HL-60/S4 treated with retinoic acid at 250 ng/mL for 4 days and 3 days (cell line): ENCODE results near the gene SLC15A3.
"Not testable (repeated sequence)": the region's sequence is repeated elsewhere in the genome, so short reads cannot be mapped to it uniquely, and the experiment has no call there.

Experiments
- in situ Hi-C: fragments of 300-500 bp; cut with MboI; formaldehyde crosslinking; loops from 2 replicates; pipeline ENCODE4 v1.7.0; 2022; ENCODE audit warnings: low sequenced_read_pairs

Gene SLC15A3

DNA sequence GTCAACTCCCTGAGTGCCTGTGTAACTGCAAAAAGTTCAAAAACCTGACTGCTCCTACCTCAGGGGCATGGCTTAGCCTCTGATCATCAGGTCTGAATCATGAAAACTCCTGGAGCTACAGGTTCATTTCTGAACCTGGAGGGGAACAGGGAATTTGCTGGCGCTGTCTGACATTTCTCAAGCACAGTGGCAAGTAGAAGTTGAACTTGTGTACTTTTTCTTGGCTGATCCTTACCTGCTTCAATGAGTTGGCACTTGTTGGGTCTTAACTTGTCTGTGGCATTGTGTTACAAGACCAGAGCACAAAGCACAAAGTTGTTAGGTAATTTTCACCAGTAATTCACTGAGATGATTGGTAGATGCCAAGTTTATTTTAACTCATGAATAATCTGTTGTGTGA is 34.7 kb downstream of the SLC15A3 start:
- in situ Hi-C loops = no loop called here

DNA sequence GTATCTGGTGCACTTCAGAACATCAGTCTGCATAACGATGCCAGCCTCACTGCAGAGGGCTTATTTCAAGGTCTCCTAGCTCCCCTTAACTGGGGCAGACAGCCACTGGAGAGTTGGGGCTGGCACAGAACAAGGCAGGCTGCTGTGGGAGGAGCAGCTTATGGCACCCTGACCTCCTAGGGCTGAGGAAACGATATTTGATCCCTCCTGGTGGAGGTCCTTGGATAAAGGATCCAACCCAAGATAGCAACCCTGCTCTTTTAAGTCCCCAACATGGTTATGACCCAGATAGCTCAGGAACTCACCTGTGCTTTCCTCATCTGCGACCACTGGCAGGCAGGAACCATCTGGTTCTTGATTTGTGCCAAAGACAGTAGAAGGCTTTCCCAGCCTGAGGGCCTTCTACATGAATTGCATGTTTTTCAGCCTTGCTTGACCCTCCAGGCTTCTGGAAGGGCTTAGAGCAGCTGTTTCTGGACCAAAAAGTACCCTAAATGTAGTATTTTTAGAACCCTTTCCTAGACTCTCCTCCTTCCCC is 35.2 kb downstream of the SLC15A3 start:
- in situ Hi-C loops = no loop called here

DNA sequence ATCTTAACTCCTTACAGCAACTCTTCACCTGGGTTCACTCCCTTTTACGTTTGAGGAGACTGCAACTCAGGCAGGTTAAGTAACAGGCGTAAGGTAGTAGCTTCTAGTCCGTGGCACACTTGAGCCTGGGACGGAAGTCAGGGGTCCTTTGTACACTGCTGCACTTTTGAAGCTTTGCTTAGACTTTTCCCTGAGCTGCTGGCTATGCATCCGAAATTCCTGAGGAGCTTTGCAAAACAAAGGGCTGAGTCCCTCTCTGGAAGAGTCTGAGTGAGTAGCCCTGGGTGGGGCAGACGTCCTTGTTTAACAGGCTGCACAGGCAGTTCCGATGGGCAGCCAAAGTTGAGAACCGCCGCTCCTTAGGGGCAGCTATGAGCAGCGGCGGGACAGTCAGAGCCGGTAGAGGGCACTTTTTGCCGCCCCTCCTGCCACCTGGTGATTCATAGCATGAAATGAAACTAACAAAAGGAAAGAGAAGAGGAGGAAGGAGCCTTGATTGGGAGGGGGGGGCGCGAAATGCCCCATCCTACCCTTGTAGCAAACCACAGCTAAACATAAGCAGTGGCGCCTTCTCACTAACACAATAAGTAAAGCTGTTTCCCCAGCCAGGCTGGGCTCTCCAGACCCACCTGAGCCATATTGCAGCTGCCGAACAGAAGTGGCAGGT is 36.6 kb downstream of the SLC15A3 start:
- in situ Hi-C loops = no loop called here

DNA sequence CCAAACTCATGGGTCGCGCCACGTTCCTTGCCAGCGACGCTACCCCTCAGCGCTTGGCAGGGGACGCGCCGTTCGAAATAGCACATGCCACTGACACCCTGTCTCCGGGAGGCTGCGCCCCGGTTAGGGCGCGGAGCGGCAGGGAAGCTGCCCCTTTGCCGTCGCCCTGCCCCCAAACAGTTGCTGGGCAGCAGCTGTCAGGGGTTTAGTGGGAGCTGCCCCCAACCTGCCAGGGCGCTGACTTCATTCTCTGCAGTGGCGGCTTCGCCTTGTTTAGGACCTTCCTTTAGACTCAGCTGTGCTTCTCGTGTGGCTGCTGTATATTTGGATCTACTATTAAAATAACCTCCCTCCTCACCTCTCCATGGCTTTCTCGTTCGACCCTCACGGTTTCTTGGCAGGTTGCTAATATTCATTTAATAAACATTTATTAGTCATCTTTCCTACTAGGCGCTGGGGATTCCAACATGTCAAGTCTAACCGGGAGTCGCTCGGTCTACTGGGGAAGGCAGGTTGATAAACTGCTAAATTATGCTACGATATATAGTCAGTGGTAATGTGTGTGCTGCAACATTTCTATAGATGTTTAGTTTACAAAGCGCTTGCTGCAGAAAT is 37.2 kb downstream of the SLC15A3 start:
- in situ Hi-C loops = no loop called here

DNA sequence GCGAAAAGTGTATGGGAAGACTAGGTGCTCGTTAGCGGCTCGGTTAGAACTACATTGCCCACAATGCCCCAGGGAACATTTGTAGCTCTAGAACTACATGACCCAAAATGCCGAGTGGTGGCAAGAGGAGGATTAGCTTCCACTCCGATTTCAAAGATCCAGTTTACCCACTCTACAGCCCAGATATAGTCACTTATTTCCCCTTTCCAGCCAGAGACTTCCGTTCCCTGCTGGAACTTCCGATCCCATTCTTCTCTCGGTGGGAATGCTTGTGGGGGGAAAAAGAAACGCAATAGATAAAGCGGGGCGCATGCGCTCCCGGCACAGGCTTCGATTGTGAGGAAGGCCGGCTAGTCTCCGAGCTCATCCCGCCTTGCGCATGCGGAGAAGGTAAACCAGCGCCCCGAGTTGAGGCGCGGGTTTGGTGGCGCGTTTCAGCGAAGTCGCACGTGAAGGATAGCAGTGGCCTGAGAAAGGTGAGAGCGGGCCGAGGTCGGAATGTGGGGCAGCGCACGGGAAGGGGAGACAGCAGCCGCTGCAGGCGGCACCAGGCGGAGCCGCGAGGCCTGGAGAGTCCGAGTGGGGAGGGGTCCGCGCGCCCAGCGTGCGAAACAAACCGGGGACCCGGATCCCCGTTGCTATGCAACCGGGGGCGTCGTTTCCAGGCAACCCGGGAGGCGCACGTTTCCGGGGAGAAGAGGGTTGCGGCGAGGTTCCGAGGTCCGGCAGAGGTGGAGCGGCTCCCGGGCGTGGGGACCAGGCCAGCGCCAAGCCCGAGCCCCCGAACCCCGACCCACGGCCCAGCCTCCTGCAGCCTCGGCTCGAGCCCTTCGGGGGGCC is 38.0 kb downstream of the SLC15A3 start, which contains the start of gene TMEM109:
Gene TMEM109, plus strand, starts transcription at position 366 of the 840 bp plus-strand sequence. CDS start 5,536 bp downstream, outside the sequence.
- in situ Hi-C loops = no loop called here

DNA sequence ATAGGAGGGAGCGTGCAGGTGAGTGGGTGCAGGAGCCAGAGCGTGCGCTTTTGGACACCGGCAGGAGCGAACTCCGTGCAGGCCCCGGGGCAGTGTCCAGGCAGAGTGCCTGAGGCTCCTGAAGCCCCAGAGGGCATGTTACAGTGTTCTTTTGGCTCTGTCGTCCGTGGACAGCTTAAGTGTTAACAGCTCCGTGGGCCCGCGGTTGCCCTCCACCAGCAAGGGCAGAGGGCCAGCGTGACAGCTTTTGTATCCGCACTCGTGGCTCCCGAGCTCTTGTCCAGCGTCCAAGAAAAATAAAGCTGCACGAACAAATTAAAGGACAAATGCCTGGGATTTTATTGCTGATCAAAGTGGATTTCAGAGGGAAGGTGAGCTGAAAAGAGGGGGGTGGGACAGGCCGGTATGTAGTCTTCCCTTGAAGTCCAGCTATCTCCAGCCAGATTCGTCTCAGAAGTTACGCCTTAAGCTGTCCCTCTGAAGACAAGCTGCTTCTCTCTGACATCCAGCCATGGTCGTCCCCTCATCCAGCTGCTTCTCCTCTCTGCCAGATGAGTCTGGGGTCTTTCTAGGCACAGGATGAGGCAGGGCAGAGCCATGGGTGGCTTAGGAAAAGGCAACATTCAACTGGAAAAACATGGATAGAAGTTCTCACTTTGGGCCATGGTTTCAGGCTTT is 39.0 kb downstream of the SLC15A3 start:
- in situ Hi-C loops = no loop called here

DNA sequence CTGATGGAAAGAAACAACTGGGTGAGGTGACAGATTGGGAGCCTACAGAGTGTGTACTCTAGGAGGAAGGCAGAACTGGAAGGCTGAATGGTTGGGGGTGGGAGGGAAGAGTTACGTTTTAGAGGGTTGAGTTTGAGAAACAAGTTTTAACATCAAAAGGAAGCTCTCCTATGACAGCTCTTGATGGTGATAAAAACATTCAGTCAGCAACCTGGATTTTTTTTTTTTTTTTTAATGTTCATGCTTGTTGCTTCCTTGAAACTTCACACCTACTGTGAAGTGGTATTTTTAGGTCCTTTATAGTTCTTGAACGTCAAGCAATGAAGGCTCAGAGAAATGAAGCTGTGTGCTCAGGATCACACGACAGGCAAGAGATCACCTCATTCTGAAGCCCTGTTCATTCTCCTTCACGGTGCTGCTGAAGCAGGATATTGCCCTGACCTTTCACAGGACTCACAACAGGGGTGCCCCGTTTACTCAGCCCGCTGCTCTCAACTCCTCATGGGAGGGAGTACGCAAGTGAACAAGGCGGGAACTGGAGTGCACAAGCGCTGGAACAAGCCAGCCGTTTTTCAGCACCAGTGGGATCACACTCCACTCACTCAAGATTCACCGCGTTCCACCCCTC is 39.6 kb downstream of the SLC15A3 start:
- in situ Hi-C loops = no loop called here

DNA sequence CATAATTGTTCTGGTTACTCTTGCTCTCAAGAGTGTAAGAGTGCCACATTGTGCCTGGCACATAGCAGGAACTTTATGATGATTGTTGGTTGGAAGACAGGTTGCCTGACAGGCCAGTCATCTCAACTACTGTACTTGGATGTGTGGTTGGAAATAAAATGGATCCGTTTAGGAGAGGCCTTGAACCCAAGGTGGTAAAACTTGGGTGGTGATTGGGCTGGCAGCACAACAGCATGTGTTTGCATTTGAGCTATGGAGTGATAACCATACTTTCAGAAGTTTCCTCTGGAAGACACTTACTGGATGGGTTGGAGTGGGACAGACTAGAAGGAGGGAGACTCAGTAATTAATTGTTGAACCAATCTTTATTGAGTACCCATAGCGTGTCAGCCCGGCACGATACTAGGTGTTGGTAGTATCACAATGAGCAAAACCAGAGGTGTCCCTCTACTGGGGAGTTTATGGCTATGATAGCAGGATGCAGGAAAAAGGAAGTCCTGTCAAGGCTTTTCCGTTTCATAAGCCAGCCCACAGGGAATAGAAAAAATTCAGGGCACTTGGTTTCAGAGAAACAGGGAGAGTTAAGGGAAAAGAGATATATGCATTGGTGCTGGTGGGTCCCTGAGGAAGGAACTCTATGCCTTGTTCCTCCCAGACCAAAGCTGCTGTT is 41.1 kb downstream of the SLC15A3 start:
- in situ Hi-C loops = no loop called here

DNA sequence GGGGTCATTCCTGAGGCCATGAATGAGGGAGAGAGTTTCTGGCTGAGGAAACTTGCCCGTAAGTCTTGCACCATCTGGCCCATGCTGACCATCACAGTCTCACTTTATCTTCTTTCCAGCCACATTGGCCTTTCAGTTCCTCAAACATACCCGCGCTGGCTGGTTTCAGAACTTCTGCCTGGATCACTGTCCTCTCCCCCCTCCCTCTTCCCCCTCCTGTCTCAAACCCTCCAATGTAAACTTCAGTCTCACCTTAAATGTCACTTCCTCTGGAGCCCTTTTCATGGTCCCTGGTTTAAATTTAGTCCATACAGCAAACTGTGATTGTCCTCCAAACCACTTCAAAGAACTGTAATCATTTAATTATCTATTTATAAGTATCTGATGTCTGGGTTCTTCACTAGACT is 41.7 kb downstream of the SLC15A3 start:
- in situ Hi-C loops = no loop called here

DNA sequence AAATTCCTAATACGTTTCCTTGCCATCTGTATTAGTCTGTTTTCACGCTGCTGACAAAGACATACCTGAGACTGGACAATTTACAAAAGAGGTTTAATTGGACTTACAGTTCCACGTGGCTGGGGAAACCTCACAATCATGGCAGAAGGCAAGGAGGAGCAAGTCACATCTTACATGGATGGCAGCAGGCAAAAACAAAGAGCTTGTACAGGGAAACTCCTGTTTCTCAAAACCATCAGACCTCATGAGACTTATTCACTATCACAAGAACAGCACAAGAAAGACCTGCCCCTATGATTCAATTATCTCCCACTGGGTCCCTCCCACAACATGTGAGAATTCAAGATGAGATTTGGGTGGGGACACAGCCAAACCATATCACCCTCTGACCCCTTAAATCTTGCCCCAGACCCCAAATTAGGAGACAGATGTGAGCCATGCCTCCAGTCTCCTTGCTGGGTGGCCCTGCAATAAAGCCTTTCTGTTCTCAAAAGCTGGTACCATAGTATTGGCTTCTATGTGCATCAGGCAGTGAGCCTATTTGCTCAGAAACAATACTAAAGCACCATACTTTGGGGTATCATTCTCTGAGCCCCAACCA is 42.2 kb downstream of the SLC15A3 start:
- in situ Hi-C loops = not testable (repeated sequence)

DNA sequence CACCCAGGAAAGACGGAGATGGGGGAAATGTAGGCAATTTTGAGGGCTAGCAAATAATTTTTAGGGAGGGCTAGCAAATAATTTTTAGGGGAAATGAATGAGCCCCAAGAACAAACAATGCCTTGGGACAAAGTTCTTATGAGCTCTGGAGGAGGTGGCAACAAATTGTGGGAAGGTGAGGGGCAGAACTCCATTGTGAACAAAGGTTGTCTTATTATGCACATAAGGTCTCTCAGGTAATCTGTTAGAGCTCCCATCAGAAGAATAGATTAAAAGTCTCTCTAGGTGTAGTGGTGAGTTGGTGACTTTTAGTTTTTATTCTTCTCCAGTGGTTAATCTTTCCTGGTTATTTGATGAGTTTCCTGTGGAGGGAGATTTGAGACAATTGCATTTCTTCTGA is 43.2 kb downstream of the SLC15A3 start:
- in situ Hi-C loops = no loop called here

DNA sequence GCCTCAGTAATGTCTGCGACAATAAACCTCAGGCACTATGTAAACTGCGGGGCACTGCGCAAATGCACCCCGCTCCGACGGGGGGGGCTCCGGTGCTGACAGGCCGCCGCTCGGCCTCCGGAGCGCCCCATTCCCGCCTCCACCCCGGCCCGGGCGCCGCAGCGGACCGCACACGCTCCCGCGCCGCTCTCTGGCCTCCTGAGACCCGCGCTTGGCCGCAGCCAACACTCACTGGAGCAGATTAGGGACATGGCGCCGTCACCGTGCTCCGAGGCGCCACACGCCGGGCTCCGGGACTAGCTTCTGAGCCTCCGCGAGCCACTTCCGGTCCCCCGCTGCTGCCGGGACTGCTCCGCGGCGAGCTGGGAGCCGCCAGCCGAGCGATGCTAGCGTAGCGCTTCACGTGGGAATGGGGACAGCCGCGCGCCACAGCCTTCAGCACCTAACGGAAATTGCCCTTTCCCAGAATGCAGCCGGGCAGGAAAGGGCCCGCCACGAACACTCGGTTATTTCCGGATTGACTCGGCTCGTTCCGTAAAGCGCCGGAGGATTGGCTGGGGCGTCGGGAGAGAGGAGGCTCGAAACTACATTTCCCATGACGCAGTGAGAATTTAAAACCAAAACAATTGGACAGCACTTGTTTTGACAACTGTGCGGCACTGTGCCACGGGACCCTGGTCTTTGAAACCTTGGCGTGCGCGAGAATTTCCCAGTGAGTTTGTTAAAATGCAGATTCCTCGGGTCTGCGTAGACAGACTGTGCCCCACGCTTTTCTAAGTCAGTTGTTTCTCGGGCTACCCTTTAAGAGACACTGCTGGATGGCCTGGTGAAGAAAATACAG is 45.6 kb downstream of the SLC15A3 start, which contains the start of gene PRPF19:
Gene PRPF19, minus strand, starts transcription at position 454 of the 841 bp plus-strand sequence. Its CDS starts 203 bp downstream, at position 251.
- in situ Hi-C loops = no loop called here

DNA sequence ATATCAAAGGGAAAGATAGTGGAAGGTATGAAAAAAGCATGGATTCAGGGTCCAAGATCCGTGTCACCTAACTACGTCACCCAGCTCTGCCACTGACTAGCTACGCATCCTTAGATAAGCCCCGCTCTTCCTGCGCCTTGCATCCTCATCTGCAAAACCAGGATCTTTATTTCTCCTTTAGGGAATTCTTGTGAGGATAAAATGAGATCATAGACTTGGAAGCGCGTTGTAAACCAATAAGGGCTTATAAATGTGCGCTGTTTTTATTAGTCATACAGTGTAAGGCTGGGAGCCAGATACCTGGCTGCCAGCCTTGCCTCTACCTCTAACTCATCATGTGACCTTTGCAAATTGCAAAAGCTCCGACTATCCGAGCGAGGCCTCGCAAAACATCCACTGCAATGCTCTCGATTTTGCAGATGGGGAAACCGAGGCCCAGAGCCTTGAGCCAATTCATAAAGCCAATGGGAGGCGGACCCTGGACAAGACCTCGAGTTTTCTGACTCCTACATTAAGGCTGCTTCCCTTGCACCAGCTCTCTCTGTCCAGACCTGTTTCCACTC is 46.3 kb downstream of the SLC15A3 start:
- in situ Hi-C loops = no loop called here

DNA sequence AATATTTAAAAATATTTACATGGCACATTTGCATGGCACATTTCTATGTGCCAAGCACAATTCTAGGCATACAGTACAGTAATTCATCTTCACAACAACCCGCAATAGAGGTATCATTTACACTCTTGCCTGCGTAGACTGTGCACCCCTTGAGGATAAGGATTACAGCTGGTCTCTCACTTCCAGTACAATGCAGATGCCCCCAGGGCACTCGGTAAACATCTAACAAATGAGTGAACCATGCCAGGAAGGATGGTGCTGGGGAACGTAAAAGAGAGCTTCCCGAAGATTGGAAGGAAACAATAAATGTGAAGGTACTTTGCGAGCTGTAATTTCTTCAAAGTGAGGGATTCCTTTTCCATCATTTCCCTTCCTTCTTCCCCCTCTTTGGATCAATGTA is 46.9 kb downstream of the SLC15A3 start:
- in situ Hi-C loops = no loop called here

DNA sequence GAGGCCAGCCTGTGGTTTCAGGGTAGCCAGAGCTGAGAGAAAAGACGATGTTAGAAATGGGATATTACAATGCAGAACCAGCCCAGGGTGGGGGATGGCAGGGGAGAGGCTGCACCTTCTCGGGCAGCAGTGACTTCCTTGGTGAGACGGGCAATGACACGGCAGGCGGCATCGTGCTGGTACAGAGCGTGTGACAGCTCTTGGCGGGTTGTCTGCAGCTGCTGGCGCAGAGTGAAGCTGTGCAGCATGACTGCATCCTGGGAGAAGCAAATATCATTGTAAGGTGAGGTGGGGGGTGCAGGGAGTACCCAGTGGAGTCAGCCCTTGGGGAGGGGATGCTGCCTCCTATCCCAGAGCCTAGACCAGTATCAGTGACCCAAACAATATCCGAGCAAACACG is 49.4 kb downstream of the SLC15A3 start:
- in situ Hi-C loops = no loop called here

DNA sequence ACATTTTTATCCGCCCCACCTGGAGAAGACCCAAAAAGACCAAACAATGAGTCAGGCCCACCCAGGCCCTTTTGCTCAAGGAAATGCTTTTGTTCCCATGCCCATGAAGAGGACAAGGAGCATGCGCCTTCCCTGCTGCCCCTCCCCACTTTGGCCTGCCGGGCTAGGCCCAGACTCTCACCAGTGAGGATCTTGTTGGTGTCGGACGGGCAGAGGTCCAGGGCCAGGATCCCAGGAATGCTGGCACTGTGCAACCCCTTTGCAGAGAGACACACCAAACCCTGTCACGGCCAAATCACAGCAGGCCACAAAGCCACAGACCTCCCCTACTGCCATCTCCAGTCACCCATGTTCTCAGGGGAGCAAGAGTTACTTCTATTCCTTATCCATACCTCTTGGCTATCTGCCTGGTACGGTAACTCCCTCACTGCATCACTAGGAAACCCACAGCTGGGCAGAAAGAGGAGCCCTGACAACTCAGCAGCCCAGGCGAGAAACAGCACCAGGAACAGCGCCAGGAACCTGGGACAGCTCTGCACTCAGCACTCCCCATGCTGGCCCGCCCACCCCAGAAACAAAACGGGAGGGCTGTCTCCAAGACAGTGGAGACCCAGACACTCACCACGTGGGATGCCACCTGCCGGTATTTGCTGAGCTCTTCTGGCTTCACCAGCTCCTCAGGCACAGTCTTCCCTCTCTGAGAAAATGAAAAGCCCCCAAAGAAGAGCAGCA is 51.1 kb downstream of the SLC15A3 start:
- in situ Hi-C loops = no loop called here

DNA sequence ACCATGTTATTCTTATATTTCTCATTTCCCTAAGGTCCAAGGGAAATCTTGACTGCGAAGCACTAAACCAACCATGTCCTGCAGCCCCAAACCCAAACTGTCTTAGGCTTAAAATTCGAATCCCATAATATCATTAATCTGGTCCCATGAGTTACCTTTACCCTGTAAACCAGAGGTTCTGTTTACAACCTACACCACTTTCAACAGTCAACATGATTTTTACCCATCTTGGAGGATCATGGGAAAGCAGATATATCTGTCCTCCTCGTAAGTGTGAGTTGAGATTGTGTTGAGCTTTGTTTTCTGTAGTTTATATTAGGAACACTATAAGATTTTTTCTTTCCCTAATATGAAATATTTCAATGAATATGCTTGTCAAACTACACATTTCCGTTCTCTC is 52.0 kb downstream of the SLC15A3 start:
- in situ Hi-C loops = no loop called here
